NCI-H510A (cell line): ENCODE results near the gene BEND6.

Experiments
- DNase-seq: peaks from one replicate; lab custom pipeline; 2025; lab: John Stamatoyannopoulos, UW

The BEND6 gene

GRCh38 chr6:56954403-56955170 is at the start of gene BEND6:
Gene BEND6 (plus strand): TSS chr6:56955107. CDS start chr6:56981811, 26,704 bp downstream.
- DNase-seq, result peak; percentile 82

GRCh38 chr6:56905378-56905777 is 49.5 kb upstream of the BEND6 start:
- no peak for DNase-seq

- no peak for DNase-seq
Observed at GRCh38 chr6:56906752-56907151, 48.2 kb upstream of the BEND6 start.

GRCh38 chr6:56909115-56909907 is 45.6 kb upstream of the BEND6 start:
- no peak for DNase-seq

GRCh38 chr6:56911847-56912246 is 43.1 kb upstream of the BEND6 start:
- DNase-seq, result no peak

- DNase-seq, result no peak
Observed at GRCh38 chr6:56913285-56914074, 41.4 kb upstream of the BEND6 start.

GRCh38 chr6:56914798-56915658 is 39.9 kb upstream of the BEND6 start:
- no peak for DNase-seq

- no peak for DNase-seq
Observed at GRCh38 chr6:56915832-56916231, 39.1 kb upstream of the BEND6 start.

GRCh38 chr6:56916849-56917551 is 37.9 kb upstream of the BEND6 start:
- DNase-seq, result no peak

- DNase-seq, result no peak
Observed at GRCh38 chr6:56922645-56923044, 32.3 kb upstream of the BEND6 start.

GRCh38 chr6:56923565-56923964 is 31.3 kb upstream of the BEND6 start:
- no peak for DNase-seq

GRCh38 chr6:56927538-56928453 is 27.1 kb upstream of the BEND6 start:
- DNase-seq, result no peak

GRCh38 chr6:56930846-56931245 is 24.1 kb upstream of the BEND6 start:
- no peak for DNase-seq

- no peak for DNase-seq
Observed at GRCh38 chr6:56932910-56933477, 21.9 kb upstream of the BEND6 start.

- DNase-seq, result no peak
Observed at GRCh38 chr6:56933650-56934049, 21.3 kb upstream of the BEND6 start.

GRCh38 chr6:56934876-56935275 is 20.0 kb upstream of the BEND6 start:
- DNase-seq, result no peak

GRCh38 chr6:56936466-56936865 is 18.4 kb upstream of the BEND6 start:
- DNase-seq, result no peak

- no peak for DNase-seq
Observed at GRCh38 chr6:56938649-56939191, 16.2 kb upstream of the BEND6 start.

- no peak for DNase-seq
Observed at GRCh38 chr6:56940463-56940862, 14.4 kb upstream of the BEND6 start.
